Umbilical cord (tissue), 2 donors: ENCODE results near the gene OR2H2. TPM values are rescaled to one million over a fixed set of nuclear protein-coding genes. Genes with fewer than 3 reads are reported as not detected.

ENCODE experiments used
- DNase-seq: peaks from one replicate; pipeline ENCODE4 v3.0.0-alpha.2; 2015; ENCODE audit warnings: low spot score
- total RNA-seq: library from RNA; depleted of rRNA; stranded (reverse); fragments of >200 nt; gene quantifications from one replicate; pipeline ENCODE4 v1.2.3, GENCODE V29; 2014; ENCODE audit warnings: low replicate concordance; ENCODE audit not compliant: insufficient read depth

Gene OR2H2
- total RNA-seq, 1 donor from 2014 or later = 0.48 TPM

DNA sequence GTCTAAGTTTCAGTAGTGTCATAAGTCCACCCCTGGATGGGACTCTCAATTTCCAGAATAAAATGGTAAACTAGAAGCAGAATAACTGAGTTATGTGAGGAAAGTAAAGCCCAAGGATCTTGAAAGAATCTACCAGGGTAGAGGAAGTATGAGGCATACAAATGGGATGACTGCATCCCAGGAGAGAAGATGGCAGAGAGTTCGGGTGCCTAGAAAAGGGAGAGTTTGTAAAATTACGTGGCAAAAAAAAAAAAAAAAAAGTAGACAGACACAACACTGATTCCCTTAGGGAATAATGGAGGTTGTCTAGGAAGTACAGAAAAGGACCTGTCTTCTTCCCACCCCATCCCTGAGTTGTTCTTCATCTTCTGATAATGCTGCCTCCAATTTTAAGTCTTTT is 44.6 kb downstream of the OR2H2 start:
- no peak for DNase-seq

DNA sequence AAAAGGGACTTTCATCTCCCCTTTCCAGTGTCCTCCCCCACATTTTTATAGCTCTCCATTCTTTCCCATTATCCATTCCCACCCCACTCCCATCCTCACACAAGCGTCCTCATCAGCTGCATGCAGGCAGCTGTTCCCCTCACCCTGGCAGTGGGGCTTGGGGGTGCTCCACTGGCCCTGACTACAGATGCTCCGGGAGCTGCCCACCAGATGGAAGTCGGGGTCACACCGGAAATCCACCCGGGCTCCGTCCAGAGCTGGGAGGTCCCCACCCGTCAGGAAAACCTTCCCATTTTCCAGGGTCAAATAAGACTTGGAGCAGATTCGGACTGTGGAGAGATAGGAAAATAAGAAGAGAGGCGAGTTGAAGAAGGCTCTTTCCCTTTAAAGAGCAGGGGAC is 45.4 kb downstream of the OR2H2 start:
- DNase-seq = no peak

DNA sequence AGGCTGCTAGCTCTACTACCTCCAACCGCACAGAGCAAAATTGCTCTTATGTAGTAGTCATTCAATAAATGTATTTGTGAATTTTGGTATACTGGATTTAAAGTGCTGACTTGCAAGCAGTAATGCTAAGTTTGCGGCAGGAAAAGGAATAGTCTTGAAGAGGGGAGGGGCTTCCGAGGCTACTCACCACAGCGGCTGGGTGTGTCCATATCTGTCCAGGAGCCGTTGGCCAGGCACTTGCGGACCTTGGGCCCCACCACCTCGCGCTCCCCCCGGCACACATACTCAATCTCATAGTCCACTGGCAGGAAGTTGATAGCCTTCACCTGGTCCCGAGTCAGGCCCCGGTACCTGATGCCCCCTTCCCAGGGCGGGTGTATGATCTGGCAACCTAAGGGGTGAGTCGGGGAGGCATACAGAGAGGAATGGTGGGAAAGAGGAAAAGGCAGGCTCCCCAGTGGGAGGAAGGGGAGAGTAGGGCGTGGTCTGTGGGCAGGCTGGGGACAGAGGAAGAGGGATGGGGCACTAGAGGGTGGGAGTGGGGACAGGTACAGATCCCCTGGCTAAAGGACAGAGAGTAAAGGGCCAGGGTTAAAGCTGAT is 46.4 kb downstream of the OR2H2 start:
- DNase-seq = no peak

DNA sequence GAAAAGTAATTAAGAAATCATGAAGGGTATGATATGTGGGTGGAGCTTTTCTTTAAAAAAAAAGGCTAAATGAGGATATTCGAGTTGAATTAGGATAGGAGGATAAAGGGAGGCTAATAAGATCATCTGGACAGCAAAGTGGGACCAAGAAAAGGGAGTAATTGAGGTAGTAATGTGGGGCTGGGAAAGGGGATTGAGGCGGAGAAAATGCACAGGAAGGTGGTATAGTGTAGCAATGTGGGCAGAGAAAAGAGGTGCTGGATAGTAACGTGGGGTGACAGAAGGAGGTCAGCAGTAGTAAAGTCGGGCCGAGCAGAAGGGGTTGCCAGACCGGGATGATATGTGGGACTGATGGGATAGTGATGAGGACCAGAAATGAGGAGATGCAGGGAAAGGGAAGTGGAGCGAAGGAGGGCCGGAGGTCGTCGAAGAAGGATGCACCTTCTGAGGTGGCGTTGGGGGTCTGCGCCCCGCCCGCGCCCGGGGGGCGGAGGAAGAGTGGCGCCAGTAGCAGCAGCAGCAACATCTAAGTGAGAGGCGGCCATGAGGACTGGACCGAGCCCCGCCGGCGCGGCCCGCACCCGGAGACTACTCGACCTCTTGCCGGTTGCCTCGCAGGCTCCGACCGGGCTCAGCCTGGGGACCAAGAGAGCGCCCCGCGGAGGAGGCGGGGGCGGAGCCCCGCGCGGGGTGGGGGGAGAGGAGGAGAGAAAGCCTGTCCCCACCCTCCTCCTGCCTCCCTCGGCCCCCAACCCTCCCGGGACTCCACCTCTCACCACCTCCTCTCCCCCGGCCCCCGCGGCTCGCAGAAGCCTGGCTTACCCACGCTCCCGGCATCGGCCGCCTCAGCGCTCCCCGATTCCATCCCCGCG is 47.2 kb downstream of the OR2H2 start:
- peak; percentile 88 for DNase-seq

DNA sequence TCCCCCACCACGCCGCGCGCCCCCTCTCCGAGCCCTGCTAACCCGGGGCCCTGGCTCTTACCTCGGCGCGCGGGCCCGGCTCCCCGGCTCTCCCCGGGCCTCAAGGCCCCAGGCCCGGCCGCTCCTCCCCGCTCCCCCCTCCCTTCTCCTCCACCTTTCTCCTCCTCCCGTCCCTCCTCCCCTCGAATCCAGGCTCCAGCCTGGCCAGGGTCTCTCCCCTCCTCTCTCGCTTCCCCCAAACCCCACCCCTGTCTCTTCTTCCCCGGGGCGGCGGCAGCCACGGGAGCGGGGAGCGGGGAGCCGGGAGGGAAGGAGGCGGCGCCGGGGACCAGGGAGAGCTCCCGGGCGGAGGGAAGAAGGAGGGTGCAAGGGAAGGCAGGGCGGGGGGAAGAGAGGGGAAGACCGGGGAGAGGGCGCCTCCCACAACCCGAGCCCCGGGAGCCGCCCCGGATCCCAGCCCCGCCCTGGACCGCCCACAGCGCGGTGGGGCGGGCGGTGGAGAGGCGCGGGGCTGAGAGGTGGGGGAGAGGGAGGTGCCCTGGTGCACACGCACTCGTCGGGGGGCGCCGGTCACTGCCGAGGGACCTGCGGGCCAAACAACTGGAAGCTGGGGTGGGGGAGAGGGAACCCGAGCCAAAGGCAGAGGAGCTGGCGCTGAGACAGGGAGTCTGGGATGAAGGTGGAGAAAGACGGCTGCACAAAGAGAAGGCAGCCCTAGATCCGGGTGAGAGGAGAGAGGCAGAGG is 48.0 kb downstream of the OR2H2 start, which contains the start of gene GABBR1:
Gene GABBR1, minus strand, starts transcription at position 395 of the 745 bp plus-strand sequence. CDS start 798 bp downstream, outside the sequence.
- peak; percentile 98 for DNase-seq

DNA sequence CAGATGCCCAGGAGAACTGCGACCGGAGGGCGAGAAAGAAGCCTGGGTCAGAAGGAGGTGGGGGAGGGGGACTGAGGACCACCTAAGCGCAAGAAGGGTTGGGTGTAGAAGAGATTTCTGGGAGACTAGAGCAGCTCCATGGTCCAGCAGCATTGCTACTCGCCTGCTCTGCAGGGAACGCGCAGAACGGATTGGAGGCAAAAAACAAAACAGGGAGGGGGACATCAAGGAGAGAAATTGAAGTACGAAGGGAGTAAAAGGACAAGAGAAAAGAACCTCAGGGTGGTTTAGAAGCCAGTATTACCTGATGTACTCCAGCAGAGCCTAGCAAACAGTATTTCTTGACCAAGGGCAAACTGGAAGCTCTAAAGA is 48.6 kb downstream of the OR2H2 start:
- no peak for DNase-seq

DNA sequence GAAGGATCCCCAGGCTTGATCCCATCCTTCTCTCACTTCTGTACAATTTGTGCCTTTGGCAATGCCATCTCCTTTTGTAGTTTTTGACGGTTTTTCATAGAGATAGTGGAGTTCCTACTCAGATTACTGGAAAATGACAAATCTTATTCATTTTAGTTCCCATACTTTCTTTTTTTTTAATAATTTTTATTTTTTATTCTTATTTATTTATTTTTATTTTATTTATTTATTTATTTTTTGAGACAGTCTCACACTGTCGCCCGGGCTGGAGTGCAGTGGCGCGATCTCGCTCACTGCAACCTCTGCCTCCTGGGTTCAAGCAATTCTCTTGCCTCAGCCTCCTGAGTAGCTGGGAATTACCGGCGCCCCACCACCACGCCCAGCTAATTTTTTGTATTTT is 52.3 kb downstream of the OR2H2 start:
- no peak for DNase-seq

Other genes starting within 250 kb of the OR2H2 start
- gene OR5V1, start 216.3 kb upstream of the OR2H2 start, total RNA-seq = 9.1 TPM
- 3.6 TPM for gene OR12D3, start 209.8 kb upstream of the OR2H2 start, total RNA-seq
- gene OR12D2, start 189.5 kb upstream of the OR2H2 start, total RNA-seq = not detected
- gene OR12D1, start 170.2 kb upstream of the OR2H2 start, total RNA-seq = 1.7 TPM
- 3.1 TPM for gene OR10C1, start 145.8 kb upstream of the OR2H2 start, total RNA-seq
- gene OR11A1, start 128.1 kb upstream of the OR2H2 start, total RNA-seq = 4.8 TPM
- gene OR2H1, start 128.0 kb upstream of the OR2H2 start, total RNA-seq = 1.2 TPM
- 1.4 TPM for gene MAS1L, start 97.2 kb upstream of the OR2H2 start, total RNA-seq
- 1.9 TPM for gene UBD, start 25.4 kb upstream of the OR2H2 start, total RNA-seq
- gene GABBR1, start 48.1 kb downstream of the OR2H2 start, total RNA-seq = 32.0 TPM
- gene MOG, start 72.0 kb downstream of the OR2H2 start, total RNA-seq = 2.9 TPM
- not detected for gene ZFP57, start 96.0 kb downstream of the OR2H2 start, total RNA-seq
- 34.2 TPM for gene HLA-F, start 138.3 kb downstream of the OR2H2 start, total RNA-seq
- gene HLA-G, start 242.7 kb downstream of the OR2H2 start, total RNA-seq = not detected